Cardiac fibroblast (primary cell): Measurements from ENCODE around the gene KANK3.

Experiments used
- DNase-seq, 2 donors: peaks; one replicate each; pipeline versions ENCODE4 v3.0.0 to v3.0.0-alpha.2; 2010; ENCODE audit warnings: low read depth in 2 of 2
- H3K4me3 ChIP-seq, 2 donors: replicated peaks in 1 of 2; 1 replicate in 1 of 2; 2 replicates in 1 of 2; pipeline ENCODE4 v1.5.1; 2011; ENCODE audit warnings: low read depth in 2 of 2, low read length in 2 of 2, mild to moderate bottlenecking in 2 of 2, moderate library complexity in 1 of 2
- CTCF ChIP-seq: IDR thresholded peaks from one replicate; pipeline ENCODE4 v1.5.1; 2011; ENCODE audit warnings: low read depth, mild to moderate bottlenecking, low read length, inconsistent platforms

KANK3 gene

GRCh38 chr19:8373867-8374813 lies 31.1 kb upstream of the KANK3 start:
- DNase-seq: peak in 1 of 2 donors; percentile 60
- H3K4me3 ChIP-seq: no peak overlapping the region
- no peak for TF ChIP-seq CTCF

- no peak for TF ChIP-seq CTCF
- no peak overlapping the region for H3K4me3 ChIP-seq
- DNase-seq: no peak
Measured at GRCh38 chr19:8371011-8371804, 28.1 kb upstream of the KANK3 start.

- no peak for TF ChIP-seq CTCF
- DNase-seq: peak in 1 of 2 donors; percentile 56
- no peak overlapping the region for H3K4me3 ChIP-seq
Measured at GRCh38 chr19:8370176-8371010, 27.3 kb upstream of the KANK3 start.

- peak overlapping the region; percentile 3 to 94 for H3K4me3 ChIP-seq
- TF ChIP-seq CTCF: no peak
- peak; percentile 97 to 99 for DNase-seq
Measured at GRCh38 chr19:8367327-8368001, 24.4 kb upstream of the KANK3 start.

GRCh38 chr19:8366961-8367326 lies 23.9 kb upstream of the KANK3 start:
- peak; percentile 59 to 85 for DNase-seq
- peak overlapping the region; percentile 3 to 94 for H3K4me3 ChIP-seq
- no peak for TF ChIP-seq CTCF

- TF ChIP-seq CTCF: no peak
- DNase-seq: no peak
- H3K4me3 ChIP-seq: peak overlapping the region in 1 of 2 donors; percentile 94
Measured at GRCh38 chr19:8366121-8366581, 23.1 kb upstream of the KANK3 start.
